Stimulated activated CD8-positive, alpha-beta memory T cell treated with anti-CD3 and anti-CD28 coated beads, Interleukin-15, amount 100 ng/mL, for 4 hours (primary cell): Measurements from ENCODE around the gene DNPH1.

ENCODE experiments used
- DNase-seq, 2 donors: peaks; one replicate each; pipeline ENCODE4 v3.0.0-alpha.2; 2020; ENCODE audit warnings: low read depth in 2 of 2

DNPH1 gene

GRCh38 chr6:43181942-43182860 lies 47.1 kb downstream of the DNPH1 start, which contains the start of gene CUL9:
Gene CUL9 (plus strand): TSS chr6:43182196. CDS start chr6:43184311, 2,115 bp downstream.
- DNase-seq = peak; percentile 51 to 61

GRCh38 chr6:43181621-43181941 lies 47.7 kb downstream of the DNPH1 start:
- no peak for DNase-seq

DNA sequence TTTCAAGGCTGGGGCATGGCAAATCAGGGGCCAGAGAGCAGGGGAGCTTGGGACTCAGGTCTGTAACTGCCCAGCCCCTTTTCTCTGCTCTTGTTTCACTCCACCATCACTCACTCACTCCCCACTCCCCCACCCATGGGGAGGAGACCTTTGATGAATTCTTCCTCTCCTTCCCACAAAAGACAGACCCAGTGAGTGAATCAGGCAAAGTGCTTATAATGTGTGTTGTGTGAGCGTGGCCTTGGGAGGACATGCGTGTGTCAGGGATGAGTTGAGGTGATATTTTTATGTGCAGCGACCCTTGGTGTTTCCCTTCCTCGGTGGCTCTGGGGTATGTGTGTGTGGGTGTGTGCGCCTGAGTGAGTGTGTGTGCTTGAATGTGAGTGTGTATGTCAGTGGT lies 48.3 kb downstream of the DNPH1 start:
- no peak for DNase-seq

- no peak for DNase-seq
Measured at GRCh38 chr6:43180058-43180457, 49.2 kb downstream of the DNPH1 start.

DNA sequence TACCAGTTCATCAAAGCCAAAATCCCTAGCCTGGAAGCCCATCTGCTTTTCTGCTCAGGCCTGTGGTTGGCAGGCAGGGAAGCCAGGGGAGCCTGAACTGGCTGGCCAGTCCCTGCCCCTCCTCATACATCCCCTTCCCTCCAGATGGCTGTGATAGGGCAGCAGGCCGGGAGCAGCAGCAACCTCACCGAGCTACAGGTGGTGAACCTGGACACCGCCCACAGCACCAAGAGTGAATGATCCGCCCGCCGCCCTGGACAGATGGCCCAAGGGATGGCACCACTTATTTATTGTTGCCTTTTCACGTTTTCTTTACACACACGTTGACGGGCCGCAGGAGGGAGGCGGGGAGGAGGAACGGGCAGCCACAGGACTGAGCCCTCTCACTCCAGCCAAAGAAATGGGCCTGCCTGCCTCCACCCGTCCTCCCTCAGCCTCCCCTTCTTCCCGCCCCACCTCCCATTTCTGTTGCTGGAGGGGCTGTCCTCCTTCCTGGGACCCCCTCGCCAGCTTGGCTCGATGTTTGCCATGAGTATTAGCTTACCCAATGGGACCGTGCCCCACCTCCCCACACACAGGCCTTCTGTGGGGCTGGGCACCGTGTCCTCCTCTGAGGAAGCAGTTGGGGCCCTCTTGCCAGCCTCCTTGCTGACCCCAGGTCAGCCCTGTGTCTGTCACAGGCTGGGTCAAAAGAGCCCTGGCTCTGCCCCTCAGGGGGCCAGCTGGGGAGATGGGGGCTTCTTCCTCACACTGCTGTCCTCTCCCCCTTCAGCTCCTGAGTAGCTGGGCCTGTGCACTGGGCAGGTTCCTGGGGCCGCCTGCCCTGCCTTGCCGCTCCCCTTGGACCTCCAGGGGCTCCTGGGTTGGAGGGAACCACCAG lies 50.1 kb downstream of the DNPH1 start:
- DNase-seq = no peak

DNA sequence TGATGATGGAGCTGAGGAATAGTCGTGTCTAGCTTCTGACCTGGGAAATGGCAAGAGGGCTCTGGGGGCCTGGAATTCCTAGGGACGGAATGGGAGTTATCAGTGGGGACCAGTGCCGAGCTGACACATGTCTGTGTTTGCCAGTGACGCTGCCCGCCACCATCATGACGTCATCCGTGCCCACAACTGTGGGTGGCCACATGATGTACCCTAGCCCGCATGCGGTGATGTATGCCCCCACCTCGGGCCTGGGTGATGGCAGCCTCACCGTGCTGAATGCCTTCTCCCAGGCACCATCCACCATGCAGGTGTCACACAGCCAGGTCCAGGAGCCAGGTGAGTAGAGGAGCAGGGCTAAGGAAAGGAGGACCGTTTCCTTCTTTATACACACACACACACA lies 51.1 kb downstream of the DNPH1 start:
- no peak for DNase-seq

- DNase-seq = no peak
Measured at GRCh38 chr6:43176423-43176786, 52.9 kb downstream of the DNPH1 start.

DNA sequence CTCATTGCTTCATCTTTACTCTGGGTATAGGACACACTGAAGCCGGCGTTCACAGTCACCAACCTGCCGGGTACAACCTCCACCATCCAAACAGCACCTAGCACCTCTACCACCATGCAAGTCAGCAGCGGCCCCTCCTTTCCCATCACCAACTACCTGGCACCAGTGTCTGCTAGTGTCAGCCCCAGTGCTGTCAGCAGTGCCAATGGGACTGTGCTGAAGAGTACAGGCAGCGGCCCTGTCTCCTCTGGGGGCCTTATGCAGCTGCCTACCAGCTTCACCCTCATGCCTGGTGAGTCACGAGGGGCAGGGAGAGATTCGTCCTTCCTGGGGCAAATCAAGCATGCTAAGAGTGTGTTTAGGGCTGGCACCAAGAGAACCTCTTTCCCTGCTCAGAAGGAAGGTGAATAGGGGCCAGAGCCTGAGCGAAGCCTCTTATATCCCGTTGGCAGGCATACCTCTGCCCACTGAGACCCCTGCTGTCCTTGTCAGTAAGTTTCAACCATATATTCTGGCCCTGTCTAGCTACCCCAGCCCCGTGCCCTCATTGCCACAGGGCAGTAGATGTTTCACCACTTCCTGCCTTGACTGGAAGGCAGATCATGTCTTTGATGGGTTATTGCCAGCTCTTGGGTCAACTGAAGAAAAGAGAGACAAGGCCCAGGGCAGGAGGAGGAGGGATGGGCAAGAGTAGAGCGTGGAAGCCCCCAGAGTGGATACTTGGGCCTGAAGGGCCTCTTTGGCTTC lies 53.4 kb downstream of the DNPH1 start:
- no peak for DNase-seq
